Stimulated activated CD8-positive, alpha-beta memory T cell treated with anti-CD3 and anti-CD28 coated beads, Interleukin-15, amount 100 ng/mL, for 1 hour (primary cell): ENCODE data around the gene ING3.
"Not testable (repeated sequence)": the region's sequence is repeated elsewhere in the genome, so short reads cannot be mapped to it uniquely, and the experiment has no call there.

Source experiments
- DNase-seq: peaks from one replicate; pipeline ENCODE4 v3.0.0-alpha.2; 2020; ENCODE audit warnings: low read depth

The ING3 gene

DNA sequence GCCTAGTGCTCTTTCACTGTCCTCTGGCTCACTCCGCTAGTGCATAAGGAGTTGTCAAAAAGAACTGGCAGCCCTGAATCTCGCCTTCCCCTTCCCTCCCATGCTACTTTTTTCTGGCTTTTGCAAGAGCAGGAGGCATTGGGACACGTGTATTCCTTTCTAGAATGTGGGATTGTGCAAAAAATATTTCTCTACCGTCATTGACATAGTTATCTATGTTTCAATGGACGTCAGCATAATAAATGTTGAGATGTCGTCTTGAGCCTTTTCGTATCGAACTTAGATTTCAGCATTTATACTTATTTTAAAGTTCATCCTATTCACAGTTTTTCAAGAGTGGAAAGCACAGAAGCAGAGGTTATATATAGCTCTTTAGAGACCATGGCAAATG lies 727 bp downstream of the ING3 start:
- DNase-seq = no peak

- DNase-seq = no peak
Measured at GRCh38 chr7:120951826-120952225, 1.2 kb downstream of the ING3 start.

DNA sequence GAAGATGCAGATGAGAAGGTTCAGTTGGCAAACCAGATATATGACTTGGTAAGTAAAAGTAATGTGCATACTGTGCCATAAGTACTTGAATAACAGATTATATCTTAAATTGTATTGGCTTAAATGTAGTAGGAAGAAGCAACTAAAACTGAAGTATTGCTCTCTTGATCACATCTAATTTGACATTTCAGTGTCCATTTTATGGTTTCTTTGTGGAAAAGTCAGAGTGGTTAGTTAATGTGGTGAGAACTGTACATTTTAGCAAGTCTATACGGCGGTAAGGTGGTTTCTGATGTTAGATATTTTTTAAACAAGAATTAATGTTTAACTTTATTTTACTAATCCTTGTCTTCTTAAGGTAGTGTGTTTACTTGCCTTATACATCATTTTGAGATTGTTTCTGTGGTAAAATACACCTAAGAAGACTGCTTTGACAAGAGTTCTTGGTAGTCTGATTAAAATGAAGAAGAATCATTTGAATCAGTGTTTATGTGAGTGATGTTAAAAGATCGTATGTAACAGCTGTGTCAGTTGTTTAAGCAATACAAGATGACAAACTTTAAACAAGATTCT lies 5.1 kb downstream of the ING3 start:
- no peak for DNase-seq

DNA sequence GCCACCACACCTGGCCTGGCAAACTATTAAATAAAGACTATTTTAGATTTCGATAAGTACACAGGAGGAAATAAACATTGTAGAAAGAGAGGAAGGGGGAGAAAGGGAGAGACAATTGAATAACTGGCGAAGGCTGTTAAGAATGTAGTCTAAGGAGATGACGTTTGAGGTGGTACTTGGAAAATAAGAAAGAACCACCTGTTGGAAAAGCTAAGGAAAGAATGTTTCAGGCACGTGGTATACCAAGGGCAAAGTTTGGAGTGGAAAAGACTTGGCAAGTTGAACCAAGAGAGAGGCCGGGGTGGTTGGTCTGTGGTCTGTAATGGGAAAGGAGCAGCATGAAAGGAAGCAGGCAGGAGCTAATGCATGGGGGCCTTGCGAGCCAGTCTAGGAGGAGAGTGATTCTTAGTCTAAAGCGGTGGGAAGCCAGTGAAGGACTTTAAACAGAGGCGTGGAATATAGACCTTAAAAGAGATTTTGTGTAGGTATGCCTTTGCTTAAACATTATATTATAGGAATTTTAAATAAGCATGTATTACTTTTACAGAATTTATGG lies 9.4 kb downstream of the ING3 start:
- DNase-seq = no peak

DNA sequence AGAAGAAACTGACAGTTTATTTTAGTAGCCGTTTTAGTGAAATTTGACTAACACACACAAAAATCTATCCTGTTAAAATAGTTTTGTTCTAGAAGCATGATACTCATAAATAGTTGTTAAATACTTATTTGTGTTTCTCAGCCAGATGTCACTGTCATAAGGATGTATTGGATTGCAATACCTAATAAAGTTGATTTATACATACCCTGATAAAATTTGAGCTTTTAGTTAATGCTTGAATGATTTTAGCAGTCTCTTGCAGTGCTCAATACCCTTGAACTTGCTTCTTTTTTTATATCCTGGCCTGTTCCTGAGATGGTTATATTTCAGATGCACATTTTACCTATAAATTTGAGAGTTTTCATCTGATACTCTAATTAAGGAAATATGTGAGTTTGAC lies 10.1 kb downstream of the ING3 start:
- DNase-seq = no peak

DNA sequence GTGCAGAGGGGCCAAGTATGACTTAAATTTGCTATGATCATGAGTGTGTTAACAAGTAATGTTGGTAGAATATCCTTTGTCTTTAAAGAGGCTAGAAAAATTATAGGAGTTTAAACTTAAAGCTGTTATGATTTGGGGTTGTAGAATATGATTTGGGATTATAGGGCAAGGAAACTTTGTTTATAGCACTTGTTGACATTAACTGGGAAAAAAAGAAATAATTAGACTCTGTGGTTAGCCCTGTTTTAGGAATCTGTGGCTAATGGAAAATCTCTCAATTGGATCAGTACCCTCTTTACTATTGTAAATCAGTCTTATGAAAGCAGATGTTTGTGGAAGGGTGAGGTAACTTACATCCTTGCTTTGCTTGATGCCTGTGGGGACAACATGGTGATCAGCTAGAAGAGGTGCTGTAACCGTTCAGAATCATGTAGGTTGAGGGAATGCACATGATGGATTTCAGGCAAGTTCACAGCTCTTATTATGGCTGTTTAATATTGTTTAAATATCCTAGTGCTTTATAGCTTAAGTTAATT lies 11.1 kb downstream of the ING3 start:
- DNase-seq = no peak

DNA sequence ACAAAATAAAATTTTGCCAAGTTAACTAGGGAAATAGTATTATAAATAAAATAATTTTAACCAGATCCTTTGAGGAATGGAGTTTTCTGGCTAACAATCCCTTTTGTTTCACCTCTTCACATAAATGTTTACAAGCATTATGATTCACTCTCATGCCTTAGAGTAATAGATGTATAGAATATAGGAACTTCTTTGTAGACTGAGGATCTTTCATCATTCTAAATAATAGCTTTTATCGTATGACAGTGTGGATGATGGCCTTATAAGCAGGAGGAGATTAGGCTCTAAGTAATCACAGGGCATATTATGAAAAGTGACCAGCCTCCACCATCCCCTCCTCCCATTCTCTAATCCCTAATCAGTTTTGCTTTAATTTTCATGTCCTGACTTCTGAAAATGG lies 13.5 kb downstream of the ING3 start:
- DNase-seq = no peak

DNA sequence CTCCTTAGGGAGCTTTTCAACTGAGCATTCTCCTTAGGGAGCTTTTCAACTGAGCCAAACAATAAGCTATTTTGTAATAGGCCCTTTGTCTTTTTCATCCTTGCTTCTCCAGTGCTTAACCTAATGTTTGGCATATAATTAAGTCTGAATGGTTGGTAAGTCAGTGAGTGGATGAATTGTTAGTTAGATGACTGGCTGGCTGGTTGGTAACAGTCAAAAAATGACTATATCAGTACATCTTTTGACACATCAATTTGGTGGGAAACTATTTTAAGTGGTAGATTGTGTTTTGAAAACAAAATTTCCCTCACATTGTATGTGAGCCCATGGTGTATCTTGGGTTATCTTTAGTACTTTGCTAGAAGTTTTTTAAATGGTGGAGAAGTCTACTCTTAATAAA lies 16.4 kb downstream of the ING3 start:
- DNase-seq = no peak

DNA sequence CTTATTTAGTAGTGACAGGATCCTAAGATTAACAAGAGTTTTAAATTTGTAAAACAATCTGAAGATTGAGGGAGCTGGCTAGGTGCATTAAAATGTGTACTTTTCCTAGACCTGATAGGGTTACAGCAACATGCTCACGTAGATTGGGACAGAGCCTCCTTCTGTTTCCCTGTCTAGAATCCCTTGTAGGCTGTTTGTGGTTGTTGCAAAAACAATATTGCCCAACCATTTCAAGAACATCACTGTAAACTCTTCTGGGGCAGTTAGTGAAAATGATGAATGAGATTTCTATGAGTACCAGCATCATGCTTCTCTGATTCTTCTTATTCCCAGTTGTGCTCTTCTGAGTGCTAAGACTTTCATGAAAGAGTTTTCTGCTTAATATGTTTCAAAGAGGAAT lies 23.3 kb downstream of the ING3 start:
- DNase-seq = no peak

GRCh38 chr7:120979765-120980499 lies 29.4 kb downstream of the ING3 start:
- no peak for DNase-seq

DNA sequence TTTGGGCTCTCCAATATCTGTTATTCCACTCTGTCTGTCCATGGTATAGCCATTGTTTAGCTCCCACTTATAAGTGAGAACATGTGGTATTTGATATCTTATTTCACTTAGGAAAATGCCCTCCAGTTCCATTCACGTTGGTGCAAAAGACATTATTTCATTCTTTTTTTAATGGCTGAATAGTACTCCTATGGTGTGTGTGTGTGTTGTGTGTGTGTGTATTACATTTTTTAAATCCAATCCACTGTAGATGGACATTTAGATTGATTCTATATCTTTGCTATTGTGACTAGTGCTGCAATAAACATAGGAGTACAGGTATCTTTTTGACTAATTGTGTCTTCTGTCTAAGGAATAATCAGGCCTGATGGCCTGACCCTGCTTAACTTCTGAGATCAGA lies 30.5 kb downstream of the ING3 start:
- DNase-seq = no peak

GRCh38 chr7:120981888-120982615 lies 31.5 kb downstream of the ING3 start:
- DNase-seq = no peak

DNA sequence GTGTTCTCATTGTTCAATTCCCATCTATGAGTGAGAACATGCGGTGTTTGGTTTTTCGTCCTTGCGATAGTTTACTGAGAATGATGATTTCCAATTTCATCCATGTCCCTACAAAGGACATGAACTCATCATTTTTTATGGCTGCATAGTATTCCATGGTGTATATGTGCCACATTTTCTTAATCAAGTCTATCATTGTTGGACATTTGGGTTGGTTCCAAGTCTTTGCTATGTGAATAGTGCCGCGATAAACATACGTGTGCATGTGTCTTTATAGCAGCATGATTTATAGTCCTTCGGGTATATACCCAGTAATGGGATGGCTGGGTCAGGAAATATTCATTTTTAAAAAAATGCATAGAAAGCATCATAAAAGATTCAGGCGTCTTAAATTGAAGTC lies 33.0 kb downstream of the ING3 start:
- not testable (repeated sequence) for DNase-seq

DNA sequence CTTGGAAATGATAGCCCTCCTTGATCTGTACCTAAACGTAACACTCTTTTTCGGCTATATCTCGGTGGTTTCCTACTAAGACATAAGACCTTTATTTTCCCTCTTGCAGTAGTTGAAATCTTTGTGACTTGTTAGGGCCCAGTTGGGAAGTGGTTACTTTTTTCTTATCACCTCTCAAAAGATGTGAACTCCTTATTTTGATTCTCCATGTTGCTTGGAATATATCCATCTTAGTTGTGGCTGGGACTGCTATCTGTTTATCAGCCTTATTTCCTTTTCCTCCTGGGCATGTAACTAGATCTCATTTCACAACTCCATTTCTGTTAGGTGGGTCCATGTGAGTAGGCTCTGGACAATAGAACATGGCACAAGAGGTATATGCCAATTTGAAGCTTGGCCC lies 33.8 kb downstream of the ING3 start:
- DNase-seq = no peak

- DNase-seq = no peak
Measured at GRCh38 chr7:120985130-120985758, 34.7 kb downstream of the ING3 start.

DNA sequence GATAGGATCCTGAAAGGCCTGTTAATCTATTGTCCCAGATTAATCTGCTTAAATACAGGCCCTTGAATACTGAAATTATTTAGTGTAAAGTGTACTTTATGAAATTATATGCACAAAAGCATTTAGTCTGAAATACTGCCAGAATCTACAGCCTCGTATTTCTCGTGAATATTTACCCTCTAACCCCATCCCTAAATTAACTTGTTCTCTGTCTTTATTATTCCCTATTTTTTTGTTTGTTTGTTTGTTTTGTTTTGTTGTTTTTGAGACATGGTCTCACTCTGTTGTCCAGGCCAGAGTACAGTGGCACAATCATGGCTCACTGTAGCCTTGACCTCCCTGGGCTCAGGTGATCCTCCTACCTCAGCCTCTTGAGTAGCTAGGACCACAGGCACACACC lies 35.3 kb downstream of the ING3 start:
- no peak for DNase-seq

DNA sequence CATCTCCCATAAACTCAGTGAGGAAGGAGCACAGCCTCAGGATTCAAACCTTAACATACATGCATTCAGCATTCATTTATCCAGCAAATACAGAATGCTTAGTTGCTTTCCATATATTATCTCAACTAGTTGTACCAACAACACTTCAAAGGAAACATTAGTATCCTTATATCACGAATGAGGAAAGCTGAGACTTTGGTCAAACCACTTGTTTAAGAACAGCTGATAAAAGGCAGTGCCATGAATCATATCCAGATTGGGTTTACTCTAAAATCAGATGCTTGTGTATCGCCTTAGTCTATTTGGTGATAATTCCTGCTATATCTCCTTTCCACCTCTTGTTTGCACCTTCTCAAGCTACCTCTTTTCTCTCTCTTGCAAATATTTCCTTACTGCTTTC lies 36.1 kb downstream of the ING3 start:
- no peak for DNase-seq

- DNase-seq = no peak
Measured at GRCh38 chr7:120987280-120987679, 36.7 kb downstream of the ING3 start.

DNA sequence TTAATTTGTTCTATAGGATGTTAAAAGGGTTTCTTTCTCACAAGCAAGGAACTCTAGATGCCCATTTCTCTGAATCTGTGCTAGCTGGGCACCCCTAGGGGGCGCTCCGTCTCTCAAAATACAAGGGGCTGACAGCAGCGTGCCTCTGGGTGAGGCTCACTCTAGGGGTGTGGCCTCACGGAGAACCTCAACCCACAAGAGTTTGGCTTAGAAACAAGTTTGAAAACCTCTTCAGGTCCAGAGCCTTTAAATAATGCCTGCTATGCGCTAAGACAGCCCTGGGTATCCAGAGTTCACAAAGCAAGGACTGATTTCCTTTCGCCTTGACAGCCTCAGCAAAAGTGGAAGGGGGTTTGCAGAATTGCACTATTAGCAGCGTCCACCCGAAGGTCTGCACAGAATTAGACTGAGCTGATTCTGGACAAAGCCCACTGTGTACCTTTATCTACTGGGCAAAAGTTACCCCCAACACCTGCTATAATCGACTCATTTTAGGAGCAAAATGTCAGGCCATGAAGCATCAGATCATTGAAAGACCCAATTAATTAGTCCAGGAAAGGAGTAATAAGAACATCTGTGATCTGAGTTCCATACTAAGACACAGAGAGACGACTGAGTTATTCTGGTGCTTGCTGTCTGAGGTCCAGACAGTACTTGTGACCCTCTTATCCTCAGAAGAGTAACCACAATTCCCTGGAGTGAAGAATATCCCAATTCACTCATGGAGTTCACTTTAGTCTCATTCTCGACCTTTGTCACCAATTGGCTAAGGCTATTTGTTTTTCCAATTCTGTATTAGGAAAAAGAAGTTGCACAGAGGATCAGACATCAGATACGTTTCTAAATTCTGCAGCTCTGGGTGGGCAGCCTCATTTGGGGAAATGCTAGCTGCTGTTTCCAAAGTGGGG lies 37.4 kb downstream of the ING3 start:
- peak; percentile 70 for DNase-seq

- no peak for DNase-seq
Measured at GRCh38 chr7:120988591-120989256, 38.1 kb downstream of the ING3 start, which contains the start of gene CPED1. Gene CPED1, plus strand, starts transcription at chr7:120988711. Its CDS starts 911 bp downstream, at chr7:120989622.
